HG03521 (cell line): ENCODE results near the gene LGSN.
A peak's percentile ranks its signal among the peaks of the same experiment; 100 is the strongest.
"Not testable (repeated sequence)": the region's sequence is repeated elsewhere in the genome, so short reads cannot be mapped to it uniquely, and the experiment has no call there.

Experiments
- ATAC-seq: cut with Tn5 transposase; IDR thresholded peaks from one replicate; pipeline ENCODE4 v1.9.1; 2021; ENCODE audit warnings: mild to moderate bottlenecking, moderate library complexity; ENCODE audit not compliant: unreplicated experiment

The LGSN gene

DNA sequence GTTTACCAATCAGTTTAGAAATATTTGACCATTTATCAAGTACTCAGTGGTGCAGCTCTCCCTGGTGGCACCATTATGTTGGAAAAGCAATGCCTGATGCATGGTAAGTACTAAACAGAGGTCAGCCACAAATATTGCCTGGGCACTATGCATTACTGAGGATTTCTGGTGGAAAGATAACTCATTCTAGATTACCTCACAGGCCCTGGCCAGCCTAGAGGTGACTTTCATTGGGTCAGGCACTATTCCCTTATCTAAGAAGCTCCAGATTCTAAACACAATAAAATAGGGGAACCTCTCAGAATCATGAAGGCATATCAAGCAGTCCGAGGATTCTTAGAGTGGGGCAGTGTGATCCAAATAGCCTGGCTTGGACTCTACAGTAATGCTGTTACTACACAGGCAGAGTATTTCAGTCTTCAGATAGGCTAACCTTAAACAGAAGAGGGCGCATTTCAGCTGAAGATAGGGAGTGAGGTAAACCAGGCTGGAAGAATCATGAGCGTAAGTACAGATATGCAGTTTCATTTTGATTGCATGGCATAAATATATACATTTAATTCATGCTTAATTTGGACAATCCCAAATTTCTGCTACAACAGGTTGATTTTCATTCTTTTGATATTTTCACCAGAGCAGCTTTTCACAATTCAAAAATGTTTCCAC lies 12.1 kb downstream of the LGSN start:
- peak; percentile 82 for ATAC-seq

DNA sequence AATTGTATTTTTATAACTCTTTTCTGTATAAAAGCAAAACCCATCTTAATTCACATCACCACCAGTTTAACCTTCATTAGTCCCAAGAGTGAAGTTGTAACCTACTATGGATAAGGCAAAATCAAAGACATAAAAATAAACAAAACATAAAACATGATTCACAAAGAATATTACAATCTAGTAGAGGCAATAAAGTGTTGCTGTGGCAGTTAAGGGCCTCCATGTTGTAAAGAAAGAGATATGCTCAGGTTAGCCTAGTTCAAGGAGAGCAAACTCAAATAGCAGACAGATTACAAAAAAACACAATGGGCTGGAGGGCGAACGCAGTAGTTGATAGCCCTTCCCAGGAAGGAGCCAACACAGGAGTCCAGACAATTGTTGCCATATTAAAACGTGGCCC lies 13.4 kb downstream of the LGSN start:
- no peak for ATAC-seq

DNA sequence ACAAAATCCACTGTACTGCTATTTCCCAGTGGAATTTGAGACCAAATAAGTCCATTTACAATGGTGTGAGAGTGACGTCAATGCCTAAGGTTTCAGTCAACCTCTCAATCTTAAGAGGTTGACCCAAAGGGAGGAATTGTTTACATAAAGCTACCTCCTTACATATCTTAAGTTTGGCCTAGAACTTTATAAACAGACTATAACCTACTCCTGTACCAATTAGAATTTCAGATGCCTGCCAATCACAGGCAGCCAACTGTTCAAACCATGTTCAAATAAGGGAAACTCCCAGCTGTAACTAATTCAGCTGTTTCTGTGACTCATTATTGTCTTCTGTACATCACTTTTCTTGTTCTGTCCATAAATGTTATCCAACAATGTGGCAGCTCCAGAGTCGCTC lies 14.5 kb downstream of the LGSN start:
- no peak for ATAC-seq

GRCh38 chr6:63303476-63303875 lies 16.3 kb downstream of the LGSN start:
- ATAC-seq: no peak

GRCh38 chr6:63299667-63300066 lies 20.1 kb downstream of the LGSN start:
- ATAC-seq: no peak

DNA sequence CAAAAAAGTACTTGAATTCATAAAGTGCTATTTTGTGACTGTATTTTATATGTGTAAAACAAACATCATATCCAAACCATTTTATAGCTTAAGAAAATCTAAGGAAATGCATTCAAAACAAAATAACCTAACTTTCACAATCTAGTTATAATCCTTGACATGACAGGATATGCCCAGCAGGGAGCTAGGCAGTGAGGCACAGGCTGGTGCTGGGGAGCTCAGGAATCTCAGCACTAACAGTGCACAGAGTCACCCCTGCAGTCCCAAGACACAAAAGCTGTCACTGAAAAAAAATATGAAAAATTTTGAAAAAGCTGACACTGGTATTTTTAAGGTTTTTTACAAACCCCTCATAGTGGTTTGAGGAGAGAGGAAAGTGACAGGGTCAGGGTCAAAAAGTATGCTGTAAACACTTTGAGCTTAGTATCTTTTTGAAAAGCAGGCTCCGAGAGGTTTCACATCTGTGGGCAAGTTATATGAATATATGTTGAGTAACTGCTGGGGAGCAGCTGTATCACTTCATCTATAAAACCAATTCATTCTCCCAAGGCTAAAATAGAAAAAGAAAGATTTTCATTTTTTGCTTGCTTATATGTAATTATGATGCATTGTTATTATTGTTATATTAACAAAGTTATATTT lies 24.1 kb downstream of the LGSN start:
- no peak for ATAC-seq

DNA sequence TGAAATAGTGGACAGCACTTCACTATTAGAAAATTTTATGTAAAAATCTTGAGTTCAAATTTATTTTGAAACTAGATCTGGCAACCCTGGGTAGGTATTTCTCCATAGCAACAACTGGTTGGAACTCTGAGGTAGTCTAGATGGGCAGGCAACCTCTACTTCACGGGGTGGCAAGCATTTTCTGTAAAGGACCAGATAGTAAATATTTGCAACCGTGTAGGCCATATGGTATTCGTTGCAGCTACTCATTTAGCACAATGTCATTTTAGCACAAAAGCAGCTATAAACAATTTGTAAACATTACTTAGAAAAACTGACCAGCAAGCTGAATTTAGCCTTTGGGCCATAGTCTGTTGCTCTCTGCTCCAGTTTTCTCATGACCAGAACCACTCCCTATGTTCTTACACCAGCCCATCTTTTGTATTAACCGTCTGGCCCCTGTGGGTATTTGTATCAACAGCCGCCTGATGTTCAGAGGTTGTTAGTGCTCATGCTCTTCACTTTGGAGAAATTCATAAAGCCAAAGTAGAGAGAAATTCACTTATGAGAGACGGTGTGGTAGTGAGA lies 29.2 kb downstream of the LGSN start:
- ATAC-seq: no peak

GRCh38 chr6:63289269-63289872 lies 30.4 kb downstream of the LGSN start:
- no peak for ATAC-seq

- ATAC-seq: no peak
Measured at GRCh38 chr6:63280639-63281180, 39.1 kb downstream of the LGSN start.

DNA sequence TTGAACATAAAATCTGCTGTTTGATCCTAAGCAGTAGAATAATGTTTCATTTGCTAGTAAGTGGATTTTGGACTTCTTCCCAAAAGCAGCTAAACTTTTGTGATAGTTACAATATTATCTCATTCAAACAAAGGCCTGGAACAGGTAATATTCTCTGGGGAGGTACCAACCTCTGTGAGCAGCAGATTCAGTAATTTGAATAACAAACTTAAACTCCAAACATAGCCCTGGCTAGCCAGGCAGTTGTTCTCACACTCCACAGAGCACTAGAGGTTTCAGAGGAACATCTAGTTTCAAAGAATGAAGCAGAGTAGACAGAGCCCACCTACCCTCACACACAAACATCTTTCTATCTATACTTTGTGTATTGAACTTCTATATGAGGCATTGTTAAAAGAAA lies 40.9 kb downstream of the LGSN start:
- no peak for ATAC-seq

DNA sequence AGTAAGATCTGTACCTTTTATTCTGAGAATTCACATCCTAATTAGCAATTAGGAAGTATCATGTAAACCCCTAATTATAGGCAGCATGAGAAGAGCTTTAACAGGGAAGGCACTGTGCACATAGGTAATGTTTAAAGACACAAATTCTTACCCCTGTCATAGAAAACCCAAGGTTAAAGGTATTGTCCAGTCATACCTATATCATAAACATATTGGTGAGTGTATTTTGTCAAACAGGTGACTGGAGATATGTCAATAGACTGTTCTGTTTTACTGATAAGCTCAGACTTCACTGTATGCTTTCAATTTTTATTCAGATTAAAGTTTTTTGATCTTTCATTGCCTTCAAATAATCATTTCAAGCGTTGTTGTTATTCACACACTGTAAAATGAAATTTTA lies 43.8 kb downstream of the LGSN start:
- ATAC-seq: no peak

- ATAC-seq: not testable (repeated sequence)
Measured at GRCh38 chr6:63274795-63275430, 44.9 kb downstream of the LGSN start.

DNA sequence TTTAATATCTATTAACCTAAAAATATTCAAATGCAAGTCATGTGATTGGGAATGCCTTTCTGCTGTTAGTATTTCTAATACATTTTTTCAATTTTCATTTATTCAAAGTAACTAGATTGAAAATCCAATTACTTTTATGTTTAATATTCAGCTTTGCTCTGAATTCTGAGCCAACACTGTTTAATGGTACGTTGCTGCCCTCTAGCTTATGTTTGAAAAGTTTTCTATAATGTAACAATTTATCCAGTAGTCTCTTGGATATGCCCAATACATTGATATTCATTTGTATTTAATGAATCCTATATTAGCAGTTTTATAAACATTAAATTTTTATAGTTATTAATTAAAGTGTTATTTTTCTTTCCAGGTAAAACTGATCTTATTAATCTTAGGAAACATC lies 47.4 kb downstream of the LGSN start:
- ATAC-seq: no peak

GRCh38 chr6:63269470-63269869 lies 50.3 kb downstream of the LGSN start:
- no peak for ATAC-seq

GRCh38 chr6:63268574-63268973 lies 51.2 kb downstream of the LGSN start:
- peak; percentile 57 for ATAC-seq

- no peak for ATAC-seq
Measured at GRCh38 chr6:63267828-63268227, 52.0 kb downstream of the LGSN start.

DNA sequence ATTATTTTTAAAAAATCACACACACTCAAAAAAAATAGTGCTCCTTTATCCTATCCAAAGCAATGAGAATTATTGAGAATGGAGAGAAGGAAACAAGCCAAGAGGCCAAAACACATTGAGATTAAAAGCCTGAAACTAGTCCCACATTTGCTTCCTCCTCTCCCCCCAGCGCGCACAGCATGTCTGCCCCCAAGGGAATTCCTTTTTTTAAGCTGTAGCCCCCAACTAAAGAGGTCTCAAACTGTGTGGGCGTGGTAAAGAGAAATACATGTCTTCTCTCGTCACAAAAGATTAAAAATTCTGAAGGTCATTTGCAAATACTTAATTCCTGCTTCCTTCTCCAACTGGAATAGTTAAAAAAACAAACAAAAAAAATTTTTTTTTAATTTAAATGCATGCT lies 52.7 kb downstream of the LGSN start:
- no peak for ATAC-seq

DNA sequence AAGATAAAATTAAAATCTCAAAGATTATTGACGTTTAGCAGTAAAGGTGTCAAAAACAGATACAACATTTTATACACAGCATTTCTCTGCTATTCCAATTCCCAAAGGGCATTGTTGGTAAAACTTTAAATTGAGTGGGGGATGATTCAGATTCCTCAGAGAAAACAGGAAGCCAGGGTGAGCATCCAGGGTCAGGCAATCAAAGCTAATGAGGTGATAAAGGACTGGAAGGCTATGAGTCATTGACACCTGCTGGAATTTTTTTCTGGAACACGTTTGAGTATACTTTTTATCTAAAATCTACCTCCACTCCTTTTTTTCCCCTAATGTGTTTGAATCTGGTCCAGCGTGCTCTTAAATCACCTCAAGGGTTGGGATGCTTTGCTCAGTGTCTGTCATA lies 56.3 kb downstream of the LGSN start:
- ATAC-seq: no peak

DNA sequence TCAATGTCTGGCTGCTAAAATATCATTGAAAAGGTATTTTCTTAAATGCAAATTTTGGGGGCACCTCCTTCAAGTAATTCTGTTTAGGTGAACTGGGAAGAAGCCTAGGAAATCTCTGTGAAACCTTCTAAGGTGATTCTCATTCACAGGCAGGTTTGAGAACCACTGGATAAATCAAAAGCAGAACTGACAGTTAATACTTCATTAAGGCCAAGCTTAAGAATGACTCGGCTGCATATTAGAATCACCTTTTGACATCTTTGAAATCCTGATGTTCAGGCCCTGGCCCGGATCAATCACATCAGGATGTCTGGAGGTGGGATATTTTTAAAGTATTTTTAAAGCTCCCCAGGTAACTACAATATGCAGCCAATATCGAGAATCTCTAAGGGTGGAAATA lies 58.0 kb downstream of the LGSN start:
- ATAC-seq: no peak

DNA sequence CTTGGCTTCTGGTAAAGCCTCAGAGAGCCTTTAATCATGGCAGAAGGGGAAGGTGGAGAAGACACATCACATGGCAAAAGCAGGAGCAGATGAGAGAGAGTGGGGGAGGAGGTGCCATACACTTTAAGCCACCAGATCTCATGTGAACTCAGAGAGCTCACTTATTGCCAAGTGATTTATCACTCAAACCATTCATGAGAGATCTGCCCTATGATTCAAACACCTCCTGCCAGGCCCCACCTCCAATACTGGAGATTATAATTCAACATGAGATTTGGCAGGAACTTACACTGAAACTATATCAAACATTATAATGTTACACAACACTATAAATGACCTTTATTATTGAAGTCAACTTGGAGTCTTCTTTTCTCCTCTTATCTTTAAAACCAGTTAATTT lies 60.6 kb downstream of the LGSN start:
- no peak for ATAC-seq

DNA sequence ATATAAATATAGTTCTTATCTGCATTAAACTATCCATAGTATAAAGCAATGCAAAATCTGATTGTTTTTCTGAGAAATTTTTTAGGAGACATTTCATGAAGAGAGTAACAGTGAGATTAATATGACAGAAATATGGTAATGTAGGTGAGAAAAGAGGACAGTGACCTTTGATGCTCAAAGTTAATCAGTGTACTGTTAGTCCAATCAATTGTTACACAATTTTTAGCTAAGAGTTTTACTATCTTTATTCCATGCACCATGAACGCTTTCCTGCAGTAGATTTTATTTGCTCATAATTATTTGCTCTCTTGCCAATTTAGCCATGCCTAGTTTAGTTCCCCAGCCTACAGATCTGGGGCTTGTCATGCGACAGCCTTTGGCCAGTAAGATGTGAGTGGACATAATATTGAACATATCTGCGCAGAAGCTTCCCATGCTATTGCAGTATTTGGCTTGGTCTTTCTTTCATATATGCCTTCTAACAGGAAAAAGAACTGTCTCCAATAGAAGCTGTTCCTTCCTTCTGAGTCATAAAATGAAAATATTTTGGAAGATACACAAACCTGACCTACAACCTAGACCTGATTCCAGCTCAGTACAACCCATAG lies 69.8 kb downstream of the LGSN start:
- no peak for ATAC-seq
